Fibroblast of skin of back (primary cell): ENCODE measurements around the gene AGTRAP.
A peak's percentile ranks its signal among the peaks of the same experiment; 100 is the strongest.

Experiments used
- DNase-seq: peaks from one replicate; pipeline ENCODE4 v3.0.0-alpha.2; 2013

Gene AGTRAP

DNA sequence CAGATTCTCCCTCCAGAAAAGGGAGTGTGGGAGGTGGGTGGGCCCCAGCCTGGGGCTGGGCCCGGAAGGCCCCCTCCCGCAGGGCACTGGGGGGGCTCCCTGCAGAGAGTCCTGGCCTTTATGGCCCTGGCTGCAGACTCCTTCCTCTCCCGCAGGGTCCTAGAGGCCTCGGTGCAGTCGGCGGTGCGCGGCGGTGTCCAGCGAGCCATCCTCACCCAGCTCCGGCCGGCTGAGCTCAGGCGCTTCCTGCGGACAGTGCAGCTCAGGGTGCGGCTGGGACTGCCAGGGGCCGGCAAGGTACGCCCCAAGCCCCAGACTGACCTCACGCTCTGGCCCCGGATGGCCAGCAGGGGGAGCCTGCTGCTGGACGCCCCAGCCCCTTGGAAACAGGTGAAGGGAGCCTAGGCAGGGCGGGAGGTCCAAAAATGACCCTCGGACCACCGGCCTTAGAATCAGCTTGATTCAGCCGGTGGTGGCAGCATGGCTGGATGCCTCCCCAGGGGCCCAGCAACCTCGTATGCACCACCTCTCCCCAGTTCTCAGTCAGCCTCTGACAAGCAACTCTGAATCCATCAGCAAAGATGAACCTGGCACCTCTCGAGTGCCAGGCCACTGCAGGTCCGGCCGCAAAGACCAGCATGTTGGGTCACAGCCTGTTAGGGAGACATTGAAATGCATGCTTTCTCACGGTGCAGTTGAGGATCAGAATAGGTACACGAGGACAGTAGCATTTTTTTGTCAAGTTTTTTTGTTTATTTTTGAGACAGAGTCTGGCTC lies 49.2 kb downstream of the AGTRAP start:
- no peak for DNase-seq

DNA sequence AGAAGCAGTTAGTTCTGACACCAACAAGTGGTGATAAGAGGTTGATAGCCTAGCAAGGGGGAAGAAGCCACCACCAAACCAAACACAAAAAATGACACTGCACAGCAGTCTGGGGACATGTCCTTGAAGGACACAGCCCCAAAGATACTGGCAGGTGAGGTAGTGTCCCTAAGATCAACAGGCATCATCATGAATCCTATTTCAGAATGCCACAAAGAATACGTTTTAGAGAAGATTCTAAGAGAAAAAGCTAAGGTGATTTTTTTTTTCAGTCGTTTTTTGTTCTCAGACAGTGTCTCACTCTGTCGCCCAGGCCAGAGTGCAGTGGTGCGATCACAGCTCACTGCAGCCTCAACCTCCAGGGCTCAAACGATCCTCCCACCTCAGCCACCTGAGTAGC lies 50.2 kb downstream of the AGTRAP start:
- no peak for DNase-seq

DNA sequence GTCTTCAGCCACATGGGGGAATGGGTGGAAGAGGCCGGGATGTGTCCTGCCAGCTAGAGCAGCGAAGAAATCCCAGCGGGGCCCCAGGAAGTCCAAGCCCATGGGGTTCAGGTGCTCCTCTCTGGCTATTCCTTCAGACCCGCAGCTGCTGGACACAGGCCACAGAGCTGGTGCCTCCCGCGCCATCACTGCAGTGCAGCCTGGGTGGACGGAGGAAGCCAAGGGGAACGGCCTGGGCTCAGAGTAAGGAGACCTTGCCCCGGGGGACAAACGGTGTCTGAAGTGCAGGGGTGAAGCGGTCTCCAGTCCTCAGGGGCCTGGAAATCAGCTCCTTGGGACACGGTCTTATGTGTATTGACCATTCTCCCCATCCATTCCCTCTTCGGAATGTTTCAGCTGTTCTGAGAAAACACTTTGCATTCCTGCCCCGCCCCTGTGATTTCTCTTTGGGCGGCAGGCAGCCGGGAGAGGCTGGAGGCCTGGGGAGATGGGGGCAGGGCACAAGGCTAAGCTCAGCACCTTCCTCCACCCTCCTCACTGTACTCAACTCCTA lies 51.4 kb downstream of the AGTRAP start:
- peak; percentile 67 for DNase-seq

DNA sequence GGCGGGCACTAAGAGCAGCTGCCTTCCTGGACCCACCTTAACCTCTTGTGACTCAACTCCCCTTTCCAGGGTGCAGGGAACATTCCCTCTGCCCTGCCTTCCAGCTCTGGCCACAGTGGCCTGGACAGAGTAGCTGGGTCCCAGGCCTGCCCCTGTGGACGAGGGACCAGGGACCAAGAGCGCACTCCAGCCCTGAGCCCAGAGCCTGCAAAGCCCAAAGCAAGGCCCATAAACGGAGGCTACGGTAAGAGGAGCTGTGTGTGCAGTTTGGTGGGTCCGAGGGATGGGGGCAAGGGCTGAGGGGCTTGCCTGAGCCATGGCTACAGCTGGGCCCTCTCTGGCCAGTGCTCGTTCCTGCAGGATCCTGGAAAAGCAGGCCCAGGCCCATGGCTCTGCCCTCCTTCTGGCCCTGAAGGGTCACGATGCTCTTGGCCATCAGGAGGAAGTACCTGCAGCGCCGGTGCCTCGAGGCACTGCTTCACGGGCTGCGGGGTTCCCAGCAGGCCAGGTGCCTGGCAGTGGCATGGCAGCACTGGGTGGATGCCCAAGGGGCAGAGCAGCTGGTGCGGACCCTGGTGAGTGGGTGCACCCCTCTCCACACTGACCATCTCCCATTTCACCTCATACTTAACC lies 52.0 kb downstream of the AGTRAP start:
- no peak for DNase-seq

DNA sequence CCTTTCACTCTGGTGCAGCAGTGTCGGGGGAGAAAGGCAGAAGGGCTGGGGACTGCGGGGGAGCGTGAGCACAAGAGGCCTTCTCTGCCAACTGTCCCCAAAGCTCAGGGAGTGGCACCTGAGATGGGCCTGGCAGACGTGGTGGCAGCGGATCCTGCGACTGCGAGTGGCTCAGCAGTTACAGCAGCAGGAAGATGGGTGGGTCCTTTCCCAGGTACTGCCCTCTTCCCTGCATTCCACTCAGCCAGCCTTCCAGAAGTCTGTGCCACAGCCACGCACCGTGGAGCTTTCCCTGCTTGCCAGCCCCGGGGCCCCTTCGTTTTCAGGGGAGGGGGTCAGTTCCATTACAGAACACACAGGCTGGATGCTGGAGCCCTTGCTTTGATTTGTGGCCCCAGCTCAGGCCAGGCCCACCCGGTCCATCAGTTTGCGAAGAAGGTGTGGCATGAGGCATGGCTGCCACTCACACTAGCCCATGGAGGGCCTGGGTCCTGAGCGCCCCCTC lies 52.7 kb downstream of the AGTRAP start:
- DNase-seq = no peak

DNA sequence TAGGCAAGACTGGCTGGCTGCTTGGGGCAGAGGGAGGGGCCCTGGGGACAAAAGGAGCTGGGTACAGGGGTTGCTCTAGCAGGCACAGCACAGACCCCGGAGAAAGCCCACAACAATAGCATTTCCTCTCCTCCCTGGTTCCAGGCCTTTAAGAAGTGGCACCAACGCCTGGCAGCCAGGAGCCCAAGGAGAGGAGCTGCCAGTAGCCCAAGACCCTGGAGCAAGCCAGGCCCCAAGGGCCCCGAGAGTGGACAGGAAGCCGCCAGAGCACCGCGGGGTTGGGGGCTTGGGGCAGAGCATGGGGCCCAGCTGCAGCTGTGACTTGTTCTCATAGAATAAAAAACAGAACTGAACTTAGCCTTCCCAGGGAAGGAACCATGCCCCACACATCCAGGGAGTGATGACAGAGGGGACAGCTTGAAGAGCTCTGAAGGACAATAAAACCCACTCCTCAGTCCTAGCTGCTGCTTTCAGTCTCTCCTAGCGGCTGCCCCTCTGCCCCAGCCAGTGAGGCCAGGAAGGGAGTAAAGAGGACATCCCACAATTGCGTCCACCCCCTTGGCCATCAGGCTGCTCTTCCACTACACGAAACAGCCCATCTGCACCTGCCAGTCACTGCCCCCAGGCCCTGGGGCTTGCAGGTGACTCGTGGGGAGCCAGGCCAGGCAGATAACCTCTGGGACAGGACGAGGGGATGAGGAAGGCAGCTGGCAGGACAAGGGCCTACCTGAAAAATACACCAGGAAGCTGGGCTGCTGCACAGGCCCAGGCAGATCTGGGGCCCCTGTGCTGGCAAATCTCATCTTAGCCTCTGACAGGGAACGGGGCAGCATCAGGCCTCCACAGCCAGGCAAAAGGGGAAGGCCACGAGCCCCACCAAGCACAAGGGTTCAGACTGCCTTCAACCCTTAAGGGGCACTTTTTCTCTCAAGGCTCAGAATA lies 53.5 kb downstream of the AGTRAP start:
- DNase-seq = no peak

DNA sequence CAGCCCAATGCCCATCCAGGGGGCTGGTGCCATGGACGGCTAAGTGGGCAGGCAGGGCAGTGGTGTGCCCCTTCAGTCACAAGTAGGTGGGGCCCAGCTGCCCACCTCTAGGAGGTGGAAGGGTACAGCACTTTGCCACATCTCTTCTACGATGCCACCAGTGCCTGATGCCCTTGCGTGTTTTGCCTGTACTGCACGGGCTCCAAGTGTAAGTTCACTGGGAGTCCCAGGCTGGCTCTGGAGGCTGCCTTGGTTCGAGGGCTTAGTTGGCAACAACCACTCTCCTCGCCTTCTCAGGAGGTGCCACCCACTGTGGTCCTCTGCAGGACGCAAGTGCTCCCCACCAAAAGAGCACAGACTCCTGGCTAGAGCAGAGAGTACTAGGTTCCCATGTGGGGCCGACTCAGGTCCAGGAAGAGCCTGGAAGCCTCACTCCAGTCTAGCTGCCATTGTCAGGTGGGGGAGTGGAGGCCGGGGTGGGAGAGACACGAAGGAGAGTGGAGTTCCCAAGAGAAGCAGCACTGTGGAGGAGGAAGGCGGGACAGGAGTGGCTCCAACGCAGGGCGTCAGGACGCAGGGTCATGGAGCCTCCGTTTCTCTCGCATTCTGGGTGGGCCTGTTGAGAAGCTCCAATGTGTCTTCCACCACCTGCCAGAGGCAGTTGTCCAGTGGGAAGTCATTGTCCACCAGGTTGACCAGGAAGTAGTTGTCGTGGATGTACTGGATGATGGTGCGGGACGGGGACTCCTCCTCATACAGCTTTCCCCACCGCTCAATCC lies 54.4 kb downstream of the AGTRAP start:
- no peak for DNase-seq

DNA sequence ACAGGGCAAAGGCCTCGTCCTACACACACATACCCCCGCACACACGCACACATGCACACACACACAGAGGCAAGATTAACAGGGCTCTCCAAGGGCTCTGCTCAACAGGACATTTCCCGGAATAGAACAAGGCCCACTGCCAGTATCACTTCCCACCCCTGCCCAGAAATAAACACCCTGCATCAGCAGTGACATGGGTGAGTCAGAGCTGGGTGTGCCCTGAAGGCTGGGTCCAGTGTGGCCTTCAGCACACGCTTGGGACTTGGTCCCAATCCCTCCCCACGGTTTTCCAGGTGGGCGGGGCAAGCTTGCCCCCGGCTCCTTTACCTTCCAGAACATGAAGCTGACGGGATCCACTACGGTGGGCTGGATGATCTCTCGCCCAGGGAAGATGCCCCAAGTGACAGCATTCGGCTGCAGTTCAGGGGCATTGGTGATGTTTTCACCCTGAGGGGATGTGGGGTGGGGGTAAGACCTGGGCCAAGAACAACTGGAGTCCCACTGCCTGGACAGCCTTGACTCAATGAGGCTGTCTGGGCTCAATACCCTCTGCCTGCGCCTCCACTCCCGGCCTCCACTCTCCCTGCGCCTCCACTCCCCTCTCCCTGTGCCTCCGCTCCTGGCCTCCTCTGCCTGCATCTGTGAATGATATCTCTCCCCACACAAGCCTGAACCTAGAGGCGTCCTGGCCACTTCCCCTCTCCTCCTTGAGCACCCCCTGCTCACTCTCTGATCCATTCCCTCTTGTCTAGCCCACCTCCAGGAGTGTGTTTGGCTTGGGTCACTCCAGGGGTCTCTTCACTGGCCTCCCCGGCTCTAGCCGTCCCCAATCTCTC lies 55.2 kb downstream of the AGTRAP start:
- peak; percentile 84 for DNase-seq

DNA sequence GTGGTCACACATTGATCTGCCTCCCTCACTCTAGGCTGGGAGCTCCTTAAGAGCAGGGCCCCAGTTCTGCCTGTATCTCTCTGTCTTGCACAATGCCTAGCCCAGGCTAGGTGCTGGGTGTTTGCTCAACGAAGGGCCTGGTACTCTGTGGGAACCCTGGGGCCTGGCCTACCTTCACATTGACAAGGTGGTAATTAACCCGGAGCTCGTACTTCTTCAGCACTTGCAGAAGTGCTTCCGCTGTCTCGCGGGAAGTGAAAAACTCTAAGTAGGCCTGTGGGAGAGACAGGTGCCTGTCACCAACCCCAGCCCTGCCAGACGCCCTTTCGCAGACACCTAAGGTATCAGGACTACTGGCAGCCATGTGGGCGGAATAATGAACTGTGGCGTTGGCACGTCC lies 56.2 kb downstream of the AGTRAP start:
- DNase-seq = no peak

DNA sequence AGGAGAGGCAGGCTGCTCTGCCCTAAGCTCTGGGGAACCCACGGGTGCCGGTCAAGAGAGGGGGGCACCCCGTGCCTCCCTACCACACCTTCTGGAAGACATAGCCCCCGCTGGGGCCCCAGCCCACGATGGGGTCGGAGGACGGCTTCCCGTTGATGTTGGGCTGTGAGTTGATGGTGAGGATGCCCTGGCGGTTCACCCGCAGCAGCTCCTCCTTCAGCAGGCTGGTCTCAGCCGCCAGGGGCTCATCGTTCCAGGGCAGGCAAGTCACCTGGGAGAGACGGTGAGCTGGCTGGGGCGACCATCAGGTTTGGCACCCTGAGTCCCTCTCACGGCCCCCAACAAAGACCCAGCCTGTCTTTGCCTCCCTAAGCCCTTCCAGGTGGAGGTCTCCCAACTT lies 57.9 kb downstream of the AGTRAP start:
- no peak for DNase-seq

DNA sequence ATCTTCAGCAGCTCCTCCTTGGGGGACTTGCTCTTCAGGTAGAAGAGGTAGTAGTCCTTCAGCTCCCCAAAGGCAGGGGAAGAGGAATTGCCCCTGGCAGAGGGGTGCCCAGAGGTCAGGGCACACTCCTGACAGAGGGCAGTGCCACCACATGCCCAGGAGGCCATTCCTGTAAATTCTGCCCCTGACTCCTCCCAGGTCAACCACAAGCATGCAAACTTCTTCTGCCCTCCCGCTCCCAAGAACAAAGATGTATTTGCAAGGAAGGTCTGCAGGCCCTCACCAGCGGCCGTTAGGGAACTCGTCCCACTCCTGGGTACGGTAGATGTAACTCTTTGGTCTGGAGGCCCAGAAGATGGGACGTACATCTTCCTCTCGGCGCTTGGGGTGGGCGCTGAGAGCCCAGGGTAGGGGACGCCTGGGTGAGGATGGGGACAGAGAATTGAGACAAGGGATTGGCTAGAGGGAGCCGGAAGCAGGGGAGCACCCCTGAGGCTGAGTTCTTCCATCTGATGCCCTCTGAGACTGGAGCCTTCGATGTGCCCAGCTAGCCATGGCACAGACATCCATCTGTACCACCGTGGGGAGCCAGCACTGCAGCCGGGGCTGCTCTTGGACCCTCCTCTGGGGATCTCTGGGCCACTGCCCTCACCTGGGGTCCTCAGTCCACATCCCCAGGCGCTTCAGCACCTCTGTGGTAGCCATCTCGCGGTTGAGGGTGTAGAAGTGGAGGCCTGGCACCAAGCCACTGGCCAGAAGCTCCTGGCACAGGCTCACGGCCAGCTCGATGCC lies 58.7 kb downstream of the AGTRAP start:
- DNase-seq = no peak

DNA sequence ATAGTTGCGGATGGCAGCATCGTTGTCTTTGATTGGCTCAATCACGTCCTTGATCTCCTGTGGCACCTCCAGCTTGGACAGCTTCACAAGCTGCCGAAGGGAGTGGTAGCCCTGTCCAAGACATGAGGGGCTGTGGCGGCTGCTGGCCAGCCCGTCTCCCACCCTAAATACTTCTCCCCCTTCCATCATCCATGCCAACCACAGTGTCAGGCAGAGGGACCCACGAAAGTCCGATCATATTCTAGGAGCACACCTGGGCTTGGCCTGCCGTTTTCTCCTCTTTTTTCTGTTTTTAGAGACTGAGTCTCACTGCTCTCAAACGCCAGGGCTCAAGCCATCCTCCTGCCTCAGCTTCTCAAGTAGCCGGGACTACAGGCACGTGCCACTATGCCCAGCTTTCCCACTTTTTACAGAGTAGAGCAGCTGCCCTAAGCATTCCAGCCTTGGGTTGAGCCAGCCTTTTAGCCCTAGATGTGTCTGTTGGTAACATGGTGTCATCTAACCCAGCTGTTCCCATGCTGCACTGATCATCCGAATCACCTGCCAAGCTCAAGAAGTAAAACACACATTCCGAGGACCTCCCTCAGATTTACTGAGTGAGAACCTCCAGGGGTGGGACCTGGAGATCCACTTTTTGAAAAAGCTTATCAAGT lies 59.4 kb downstream of the AGTRAP start:
- no peak for DNase-seq

DNA sequence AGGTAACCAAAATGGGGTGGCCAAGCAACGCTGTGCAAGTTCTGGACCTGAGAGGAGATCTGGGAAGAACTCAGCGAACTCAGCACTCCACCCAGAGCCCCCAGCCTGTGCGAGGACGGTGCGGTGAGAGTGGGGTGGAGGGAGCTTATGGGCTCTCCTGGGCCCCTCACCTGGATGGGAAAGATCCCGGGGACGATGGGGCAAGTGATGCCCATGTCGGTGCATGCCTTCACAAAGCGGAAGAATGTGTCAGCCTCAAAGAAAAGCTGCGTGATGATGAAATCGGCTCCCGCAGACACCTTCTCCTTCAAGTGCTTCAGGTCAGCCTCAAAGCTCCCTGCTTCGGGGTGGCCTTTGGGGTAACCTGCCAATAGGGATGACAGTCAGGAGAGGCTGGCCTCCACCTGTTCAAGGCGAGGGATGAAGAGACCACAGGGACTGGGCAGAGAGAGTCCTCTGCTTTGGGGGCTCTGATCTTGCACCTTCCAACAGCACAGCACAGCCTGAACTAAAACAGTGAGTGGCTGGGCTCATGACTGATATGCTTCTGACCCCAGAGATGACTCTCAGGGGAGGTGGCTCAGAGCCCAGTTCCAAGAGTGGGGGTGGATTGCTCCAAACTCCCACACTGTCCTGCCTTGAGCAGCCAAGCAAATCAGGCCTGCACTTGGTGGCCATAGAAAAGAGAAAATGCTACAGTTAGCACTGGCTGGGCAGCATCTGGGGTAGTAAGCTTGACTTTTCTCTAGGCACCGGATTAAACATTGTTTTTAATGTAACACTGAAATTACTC lies 60.3 kb downstream of the AGTRAP start:
- DNase-seq = no peak

DNA sequence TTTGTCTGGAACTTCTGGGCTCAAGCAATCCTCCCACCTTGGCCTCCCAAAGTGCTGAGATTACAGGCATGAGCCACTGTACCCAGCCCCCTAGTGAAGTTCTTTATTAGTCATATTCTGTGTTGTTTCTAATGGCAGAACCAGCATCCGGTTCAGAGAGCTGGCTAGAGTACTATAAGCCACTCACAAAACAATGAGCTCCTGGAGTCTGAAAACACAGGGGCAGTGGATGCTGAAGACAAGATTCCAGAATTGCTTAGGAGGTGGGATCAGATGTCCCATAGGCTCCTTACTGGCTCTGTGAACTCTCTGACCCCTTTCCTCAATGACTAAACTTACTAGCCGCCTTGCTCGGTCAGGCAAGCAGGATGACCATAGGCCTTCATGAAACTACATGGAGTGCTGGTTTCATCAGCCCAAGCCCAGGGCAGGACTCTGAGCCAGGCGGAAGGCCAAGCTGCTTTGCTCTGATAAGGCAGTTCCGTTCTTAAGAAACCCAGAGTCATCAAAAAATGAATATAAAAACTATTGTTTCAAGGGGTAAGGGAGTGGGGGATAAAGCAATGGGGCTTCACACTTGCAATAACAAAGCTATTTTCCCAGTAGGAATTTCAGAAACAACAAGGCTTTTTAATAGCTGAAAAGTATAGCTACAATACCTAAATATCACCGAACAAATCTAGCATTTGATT lies 61.7 kb downstream of the AGTRAP start:
- DNase-seq = no peak

DNA sequence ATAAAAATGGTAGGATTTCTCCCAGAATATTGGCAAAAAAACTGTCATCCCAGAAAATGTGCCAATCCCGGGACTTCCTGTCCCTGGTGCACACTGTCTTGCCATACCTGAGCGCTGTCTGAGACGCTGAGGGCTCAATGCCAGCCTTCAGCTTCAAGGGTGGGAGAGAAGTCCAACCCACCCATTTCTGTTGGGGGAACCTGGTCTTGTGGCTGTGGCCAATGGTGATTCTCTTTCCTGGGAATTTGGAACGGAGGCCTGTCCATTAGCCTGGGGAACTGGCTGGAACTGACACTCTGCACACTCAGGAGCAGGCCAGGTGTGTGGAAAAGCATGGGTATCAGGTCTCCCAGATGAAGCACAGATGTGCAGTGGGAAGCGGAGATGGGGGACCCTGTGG lies 63.2 kb downstream of the AGTRAP start:
- no peak for DNase-seq

DNA sequence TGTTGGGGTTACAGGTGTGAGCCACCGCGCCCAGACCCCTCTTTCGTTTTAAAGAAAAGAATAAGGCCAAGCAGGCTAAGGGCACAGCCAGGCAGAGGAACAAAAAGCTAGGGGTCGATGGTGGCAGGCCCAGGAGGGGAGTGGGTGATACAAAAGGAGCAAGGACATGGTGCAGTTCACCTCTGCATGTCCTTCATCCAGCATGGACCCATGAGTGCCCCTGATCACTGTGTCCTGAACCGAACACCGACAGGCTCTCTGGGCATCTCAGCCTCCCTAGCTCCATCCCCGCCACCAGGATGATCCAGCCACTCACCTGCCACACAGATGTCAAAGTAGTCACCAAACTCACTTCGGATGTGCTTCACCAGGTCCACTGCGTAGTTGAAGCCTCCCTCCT lies 64.0 kb downstream of the AGTRAP start:
- no peak for DNase-seq

DNA sequence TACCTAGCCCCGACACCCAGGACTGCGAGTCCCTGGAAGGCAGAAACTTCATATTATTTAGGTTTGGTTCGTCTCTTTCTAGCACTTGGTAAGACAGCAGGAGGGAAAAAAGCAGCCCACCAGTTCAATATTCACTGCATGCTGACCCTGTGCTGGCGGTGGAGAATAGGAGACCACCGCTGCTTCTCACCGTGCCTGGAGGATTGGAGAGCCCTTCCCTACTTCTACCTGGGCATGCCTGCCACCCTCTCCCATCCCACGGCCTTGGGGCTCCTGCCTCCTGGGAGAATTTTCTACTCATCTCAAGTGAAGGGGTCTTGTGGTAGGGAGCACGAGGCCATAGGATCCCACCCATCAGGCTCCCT lies 64.4 kb downstream of the AGTRAP start:
- no peak for DNase-seq
